Mammary epithelial cell (primary cell): ENCODE data around the gene RPS21.

Experiments
- CTCF ChIP-seq, 2 donors: IDR thresholded peaks in 1 of 2; conservative IDR thresholded peaks in 1 of 2; 2 replicates each; pipeline ENCODE4 v1.5.1; 2011 to 2012; ENCODE audit warnings: inconsistent platforms in 2 of 2, low read length in 2 of 2, mild to moderate bottlenecking in 2 of 2, control low read depth in 1 of 2, low read depth in 1 of 2; ENCODE audit not compliant: insufficient read depth in 1 of 2; ENCODE audit errors: extremely low read depth in 1 of 2
- EZH2 ChIP-seq: IDR thresholded peaks from 2 replicates; pipeline ENCODE4 v1.6.1; 2012; ENCODE audit warnings: low read length, inconsistent platforms, borderline replicate concordance

- TF ChIP-seq CTCF (conservative IDR thresholded peaks at IDR 0.05 in 1 of 2, IDR thresholded peaks at IDR 0.05 in 1 of 2; ENCODE audit: extremely low read depth in 1 of 2, insufficient read depth in 1 of 2, low read depth in 1 of 2, low read length in 2 of 2), result no peak
- TF ChIP-seq EZH2, result no peak
Observed at GRCh38 chr20:62366370-62367135, 20.4 kb upstream of the RPS21 start.
